Astrocyte of the spinal cord (primary cell): Measurements from ENCODE around the gene CDC42BPA.
A peak's percentile ranks its signal among the peaks of the same experiment; 100 is the strongest.

Experiments
- DNase-seq: peaks from one replicate; pipeline ENCODE4 v3.0.0; 2011; ENCODE audit warnings: low read depth, low spot score
- H3K4me3 ChIP-seq: 2 replicates; pipeline ENCODE4 v1.5.1; 2011; ENCODE audit warnings: low read depth, mild to moderate bottlenecking, low read length, moderate library complexity
- CTCF ChIP-seq: IDR thresholded peaks from 2 replicates; pipeline ENCODE4 v1.5.1; 2012; ENCODE audit warnings: low read depth, mild to moderate bottlenecking, low read length, inconsistent platforms
- in situ Hi-C: cut with HindIII; loops from 2 replicates; pipeline ENCODE4 v1.10.0; 2017; ENCODE audit warnings: low sequenced_read_pairs

The CDC42BPA gene

GRCh38 chr1:227069490-227069889, 248.8 kb downstream of the CDC42BPA start:
- H3K4me3 ChIP-seq: no peak overlapping the region
- in situ Hi-C loops: no loop called here
- TF ChIP-seq CTCF: no peak
- DNase-seq: no peak

GRCh38 chr1:227068883-227069282, 249.4 kb downstream of the CDC42BPA start:
- in situ Hi-C loops: no loop called here
- TF ChIP-seq CTCF: no peak
- H3K4me3 ChIP-seq: no peak overlapping the region
- DNase-seq: no peak

- H3K4me3 ChIP-seq: no peak overlapping the region
- TF ChIP-seq CTCF: no peak
- in situ Hi-C loops: no loop called here
- no peak for DNase-seq
These were observed 251.3 kb downstream of the CDC42BPA start for GRCh38 chr1:227066999-227067398.

- no peak overlapping the region for H3K4me3 ChIP-seq
- in situ Hi-C loops: no loop called here
- DNase-seq: no peak
- no peak for TF ChIP-seq CTCF
These were observed 253.0 kb downstream of the CDC42BPA start for GRCh38 chr1:227065311-227065710.

- no peak for DNase-seq
- in situ Hi-C loops: no loop called here
- no peak for TF ChIP-seq CTCF
- H3K4me3 ChIP-seq: no peak overlapping the region
These were observed 256.0 kb downstream of the CDC42BPA start for GRCh38 chr1:227062306-227062705.

- DNase-seq: peak; percentile 11
- TF ChIP-seq CTCF: no peak
- in situ Hi-C loops: no loop called here
- no peak overlapping the region for H3K4me3 ChIP-seq
These were observed 259.2 kb downstream of the CDC42BPA start for GRCh38 chr1:227059076-227059475.

GRCh38 chr1:227058321-227058751, 260.0 kb downstream of the CDC42BPA start:
- no peak for TF ChIP-seq CTCF
- in situ Hi-C loops: no loop called here
- peak; percentile 84 for DNase-seq
- no peak overlapping the region for H3K4me3 ChIP-seq
